Liver (tissue), 9 donors: ENCODE results near the gene ASB1. TPM values are rescaled to one million over a fixed set of nuclear protein-coding genes. Genes with fewer than 3 reads are reported as not detected.

Experiments
- DNase-seq: peaks from one replicate; pipeline ENCODE4 v3.0.0-alpha.2; 2017; ENCODE audit warnings: low spot score
- H3K27ac ChIP-seq, 2 donors: one replicate each; pipeline ENCODE4 v1.7.0; 2013; ENCODE audit warnings: inconsistent platforms in 2 of 2, low read length in 2 of 2, control low read depth in 1 of 2, low read depth in 1 of 2, mild to moderate bottlenecking in 1 of 2
- H3K27me3 ChIP-seq, 4 donors: one replicate each; pipeline versions ENCODE4 v1.6.1 to v1.7.0; 2013; ENCODE audit warnings: low read length in 3 of 4, inconsistent platforms in 1 of 4, mild to moderate bottlenecking in 1 of 4, moderate library complexity in 1 of 4; ENCODE audit not compliant: control insufficient read depth in 4 of 4, insufficient read depth in 4 of 4
- H3K36me3 ChIP-seq, 4 donors: one replicate each; pipeline versions ENCODE4 v1.6.1 to v1.7.0; 2013; ENCODE audit warnings: low read length in 3 of 4, mild to moderate bottlenecking in 3 of 4, low read depth in 1 of 4, moderate library complexity in 1 of 4; ENCODE audit not compliant: control insufficient read depth in 4 of 4, insufficient read depth in 3 of 4
- H3K4me1 ChIP-seq, 4 donors: one replicate each; pipeline versions ENCODE4 v1.6.1 to v1.7.0; 2013; ENCODE audit warnings: low read length in 3 of 4, mild to moderate bottlenecking in 3 of 4, moderate library complexity in 1 of 4; ENCODE audit not compliant: control insufficient read depth in 4 of 4, insufficient read depth in 4 of 4
- H3K4me3 ChIP-seq, 3 donors: one replicate each; pipeline versions ENCODE4 v1.6.1 to v1.7.0; 2013; ENCODE audit warnings: low read length in 3 of 3, control low read depth in 1 of 3, low read depth in 1 of 3, mild to moderate bottlenecking in 1 of 3
- H3K9ac ChIP-seq, 2 donors: one replicate each; pipeline ENCODE4 v1.7.0; 2013; ENCODE audit warnings: low read length in 2 of 2, mild to moderate bottlenecking in 2 of 2, moderate library complexity in 2 of 2, control low read depth in 1 of 2, low read depth in 1 of 2
- H3K9me3 ChIP-seq, 4 donors: one replicate each; pipeline versions ENCODE4 v1.6.1 to v1.7.0; 2013; ENCODE audit warnings: low read length in 3 of 4; ENCODE audit not compliant: control insufficient read depth in 4 of 4
- ATF3 ChIP-seq: IDR thresholded peaks from 2 replicates; pipeline ENCODE4 v1.6.1; 2016; ENCODE audit warnings: antibody characterized with exemption
- EGR1 ChIP-seq, 2 donors: IDR thresholded peaks; 2 replicates each; pipeline ENCODE4 v1.6.1; 2016 to 2018; ENCODE audit warnings: antibody characterized with exemption in 2 of 2, low read depth in 2 of 2
- FOXA1 ChIP-seq: IDR thresholded peaks from 2 replicates; pipeline ENCODE4 v1.6.1; 2016; ENCODE audit warnings: antibody characterized with exemption
- FOXA2 ChIP-seq: IDR thresholded peaks from 2 replicates; pipeline ENCODE4 v1.6.1; 2016; ENCODE audit warnings: antibody characterized with exemption
- HNF4A ChIP-seq, 2 donors: conservative IDR thresholded peaks; 2 replicates each; pipeline ENCODE4 v1.6.1; 2016; ENCODE audit warnings: antibody characterized with exemption in 2 of 2, mild to moderate bottlenecking in 2 of 2
- MAX ChIP-seq: IDR thresholded peaks from 2 replicates; pipeline ENCODE4 v1.6.1; 2016; ENCODE audit warnings: antibody characterized with exemption
- RAD21 ChIP-seq, 2 donors: IDR thresholded peaks; 2 replicates each; pipeline ENCODE4 v1.6.1; 2016; ENCODE audit warnings: antibody characterized with exemption in 2 of 2, mild to moderate bottlenecking in 2 of 2
- REST ChIP-seq: IDR thresholded peaks from 2 replicates; pipeline ENCODE4 v1.6.1; 2016; ENCODE audit warnings: antibody characterized with exemption, mild to moderate bottlenecking
- RXRA ChIP-seq, 2 donors: IDR thresholded peaks; 2 replicates each; pipeline ENCODE4 v1.6.1; 2017 to 2018; ENCODE audit warnings: antibody characterized with exemption in 2 of 2, mild to moderate bottlenecking in 1 of 2
- SP1 ChIP-seq: IDR thresholded peaks from 2 replicates; pipeline ENCODE4 v1.6.1; 2018; ENCODE audit warnings: antibody characterized with exemption, mild to moderate bottlenecking
- TAF1 ChIP-seq: conservative IDR thresholded peaks from 2 replicates; pipeline ENCODE4 v1.6.1; 2016; ENCODE audit warnings: antibody characterized with exemption, mild to moderate bottlenecking
- WGBS: extraction: QIAGEN DNeasy Blood & Tissue Kit; methylation state at CpG from one replicate; pipeline ENCODE4 v1.1.7; 2013; 5-methylcytosine and 5-hydroxymethylcytosine counted together
- polyA plus RNA-seq, 2 donors: library from polyadenylated mRNA; stranded (reverse) in 1 of 2; unstranded in 1 of 2; fragments of 200-250 nt in 1 of 2; fragments of >200 nt in 1 of 2; fragmentation: Nextera tagmentation in 1 of 2; extraction: Ambion mirVana in 1 of 2; gene quantifications; one replicate each; pipeline versions ENCODE4 v1.2.1 to v1.2.3, GENCODE V29; 2013 to 2015
- total RNA-seq, 2 donors: library from RNA; depleted of rRNA; stranded (reverse); fragments of >200 nt; gene quantifications; one replicate each; pipeline ENCODE4 v1.2.3, GENCODE V29; 2014
- donor health status: healthy.
- donor health status: healthy.
- donor health status: healthy.
- donor health status: healthy.
- donor health status: healthy.

Gene ASB1
- total and polyA plus RNA-seq, 4 donors = 6.1 to 15.2 (median 10.5) TPM

- no peak for DNase-seq
- Histone ChIP-seq H3K36me3 (no peaks in the 10 kb centered on the region), H3K4me1 (no peaks in the 10 kb centered on the region), H3K9me3 (no peaks in the 10 kb centered on the region), H3K27ac (no peak overlapping the region), H3K27me3 (no peaks in the 10 kb centered on the region), H3K4me3 (no peak overlapping the region), H3K9ac (no peak overlapping the region)
- WGBS = 94% methylated on average over 8 of the region's 8 CpGs
- TF ChIP-seq MAX (no peak), RXRA (IDR thresholded peaks at IDR 0.05) (no peak), RAD21 (IDR thresholded peaks at IDR 0.05) (no peak)
These were observed 71.5 kb downstream of the ASB1 start for GRCh38 chr2:238498188-238498587.

GRCh38 chr2:238498691-238499295 lies 72.1 kb downstream of the ASB1 start:
- TF ChIP-seq EGR1 (IDR thresholded peaks at IDR 0.05; ENCODE audit: low read depth in 2 of 2) (no peak), SP1 (no peak)
- Histone ChIP-seq H3K9ac (no peak overlapping the region), H3K36me3 (no peaks in the 10 kb centered on the region), H3K4me1 (no peaks in the 10 kb centered on the region), H3K27ac (no peak overlapping the region), H3K27me3 (no peaks in the 10 kb centered on the region), H3K4me3 (no peak overlapping the region), H3K9me3 (no peaks in the 10 kb centered on the region)
- 85% methylated on average over 17 of the region's 17 CpGs for WGBS
- DNase-seq = no peak

- no peak overlapping the region for H3K9ac ChIP-seq
These were observed 73.2 kb downstream of the ASB1 start for GRCh38 chr2:238499731-238500580.

GRCh38 chr2:238501311-238501710 lies 74.6 kb downstream of the ASB1 start:
- TF ChIP-seq EGR1 (IDR thresholded peaks at IDR 0.05; ENCODE audit: low read depth in 2 of 2) (no peak), HNF4A (conservative IDR thresholded peaks at IDR 0.05) (no peak), MAX (no peak), REST (no peak), RAD21 (IDR thresholded peaks at IDR 0.05) (no peak), FOXA1 (no peak), FOXA2 (no peak), TAF1 (no peak), ATF3 (no peak)
- no peak overlapping the region for H3K4me3 ChIP-seq
- no peaks in the 10 kb centered on the region for H3K4me1 ChIP-seq
- H3K9me3 ChIP-seq = no peaks in the 10 kb centered on the region
- H3K36me3 ChIP-seq = no peaks in the 10 kb centered on the region
- no peak overlapping the region for H3K9ac ChIP-seq
- DNase-seq = no peak
- WGBS = 87% methylated on average over 5 of the region's 5 CpGs
- H3K27me3 ChIP-seq = no peaks in the 10 kb centered on the region
- no peak overlapping the region for H3K27ac ChIP-seq

More at GRCh38 chr2:238499731-238500580, 73.2 kb downstream of the ASB1 start:
- no peak for DNase-seq
- no peak overlapping the region for H3K4me3 ChIP-seq
- H3K4me1 ChIP-seq = no peaks in the 10 kb centered on the region
- no peak for TF ChIP-seq EGR1 (IDR thresholded peaks at IDR 0.05; ENCODE audit: low read depth in 2 of 2)
- no peak for TF ChIP-seq TAF1
- no peak for TF ChIP-seq HNF4A (conservative IDR thresholded peaks at IDR 0.05)
- TF ChIP-seq SP1 = no peak
- H3K27ac ChIP-seq = no peak overlapping the region
- 92% methylated on average over 21 of the region's 21 CpGs for whole genome bisulfite sequencing
- H3K36me3 ChIP-seq = no peaks in the 10 kb centered on the region
- no peaks in the 10 kb centered on the region for H3K27me3 ChIP-seq
- no peaks in the 10 kb centered on the region for H3K9me3 ChIP-seq
